ENCODE results near the gene C1orf167.

The C1orf167 gene

DNA sequence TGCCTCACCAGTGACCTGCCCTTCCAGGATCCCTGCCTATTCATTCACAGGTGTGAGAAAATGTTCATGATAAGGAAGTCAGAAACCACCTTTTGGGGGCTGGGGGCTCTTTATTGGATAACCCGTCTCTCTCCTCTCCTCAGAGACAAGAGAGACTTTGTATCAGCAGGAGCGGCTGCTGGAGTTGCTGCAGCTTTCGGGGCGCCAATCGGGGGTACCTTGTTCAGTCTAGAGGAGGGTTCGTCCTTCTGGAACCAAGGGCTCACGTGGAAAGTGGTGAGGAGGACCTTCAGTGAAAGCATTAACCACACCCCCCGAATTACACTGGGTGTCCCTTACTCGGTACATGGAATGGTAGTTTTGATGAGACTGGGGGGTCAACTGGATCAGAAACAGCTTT is 65.0 kb downstream of the C1orf167 start:
- no peak overlapping the region for H3K4me3 ChIP-seq (ENCODE audit: low read depth, low read length)
- no peak for DNase-seq (ENCODE audit: low read depth)
- TF ChIP-seq, protein P1, sequence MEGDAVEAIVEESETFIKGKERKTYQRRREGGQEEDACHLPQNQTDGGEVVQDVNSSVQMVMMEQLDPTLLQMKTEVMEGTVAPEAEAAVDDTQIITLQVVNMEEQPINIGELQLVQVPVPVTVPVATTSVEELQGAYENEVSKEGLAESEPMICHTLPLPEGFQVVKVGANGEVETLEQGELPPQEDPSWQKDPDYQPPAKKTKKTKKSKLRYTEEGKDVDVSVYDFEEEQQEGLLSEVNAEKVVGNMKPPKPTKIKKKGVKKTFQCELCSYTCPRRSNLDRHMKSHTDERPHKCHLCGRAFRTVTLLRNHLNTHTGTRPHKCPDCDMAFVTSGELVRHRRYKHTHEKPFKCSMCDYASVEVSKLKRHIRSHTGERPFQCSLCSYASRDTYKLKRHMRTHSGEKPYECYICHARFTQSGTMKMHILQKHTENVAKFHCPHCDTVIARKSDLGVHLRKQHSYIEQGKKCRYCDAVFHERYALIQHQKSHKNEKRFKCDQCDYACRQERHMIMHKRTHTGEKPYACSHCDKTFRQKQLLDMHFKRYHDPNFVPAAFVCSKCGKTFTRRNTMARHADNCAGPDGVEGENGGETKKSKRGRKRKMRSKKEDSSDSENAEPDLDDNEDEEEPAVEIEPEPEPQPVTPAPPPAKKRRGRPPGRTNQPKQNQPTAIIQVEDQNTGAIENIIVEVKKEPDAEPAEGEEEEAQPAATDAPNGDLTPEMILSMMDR (conservative IDR thresholded peaks at IDR 0.05; ENCODE audit: low read depth, low read length) = no peak

DNA sequence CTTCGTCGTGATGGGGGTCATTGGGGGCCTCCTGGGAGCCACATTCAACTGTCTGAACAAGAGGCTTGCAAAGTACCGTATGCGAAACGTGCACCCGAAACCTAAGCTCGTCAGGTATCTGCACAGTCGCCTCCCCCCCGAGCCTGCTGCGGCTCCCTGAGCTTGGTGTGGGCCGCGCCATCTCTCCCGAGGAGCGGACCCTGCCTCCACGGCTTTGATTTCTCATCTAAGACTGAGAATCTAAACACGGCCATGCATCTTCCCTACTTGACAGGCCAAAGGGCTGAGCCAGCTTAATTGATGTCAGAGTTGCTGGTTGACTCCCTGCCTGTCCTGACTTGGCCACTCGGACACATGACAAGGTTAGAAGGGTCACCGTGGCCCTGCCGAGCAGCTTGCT is 66.5 kb downstream of the C1orf167 start:
- H3K4me3 ChIP-seq (ENCODE audit: low read depth, low read length) = no peak overlapping the region
- no peak for DNase-seq (ENCODE audit: low read depth)
- TF ChIP-seq, protein P1 (conservative IDR thresholded peaks at IDR 0.05; ENCODE audit: low read depth, low read length) = no peak

DNA sequence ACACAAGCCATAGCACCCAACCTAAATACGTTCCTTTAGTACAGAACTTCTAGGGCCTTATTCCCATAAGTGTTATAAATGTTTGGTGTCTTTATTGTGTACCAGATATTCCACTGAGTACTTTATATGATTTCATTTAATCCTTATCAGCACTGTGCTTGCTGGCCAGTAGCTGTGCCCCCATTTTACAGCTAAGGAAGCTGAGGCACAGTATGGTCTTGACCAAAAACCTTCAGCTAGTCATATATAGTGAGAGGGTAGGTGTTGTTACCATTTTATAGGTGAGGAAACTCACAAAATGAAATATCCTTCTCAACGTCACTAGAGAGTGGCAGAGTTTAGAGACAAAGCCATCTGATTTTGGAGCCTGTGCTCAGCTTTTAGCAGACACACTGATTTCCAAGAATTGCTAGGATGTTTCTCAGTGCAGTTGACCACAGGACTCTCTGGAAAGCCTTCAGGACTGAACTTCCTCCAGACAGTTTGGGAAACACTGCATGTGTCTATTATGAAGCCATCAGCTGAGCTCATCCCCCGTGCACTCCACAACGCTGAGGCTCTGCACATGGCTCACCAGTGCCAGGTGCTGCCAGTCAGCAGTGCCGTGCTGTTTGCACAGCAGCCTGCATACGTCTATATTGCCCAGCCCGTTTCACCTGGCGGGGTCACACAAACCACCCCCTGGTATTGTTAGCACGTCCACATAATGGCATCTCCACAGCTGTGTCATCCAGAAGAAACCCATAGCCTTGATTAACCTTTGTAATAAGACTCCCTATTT is 70.1 kb downstream of the C1orf167 start:
- TF ChIP-seq, protein P1 (conservative IDR thresholded peaks at IDR 0.05; ENCODE audit: low read depth, low read length) = no peak
- no peak overlapping the region for H3K4me3 ChIP-seq (ENCODE audit: low read depth, low read length)
- DNase-seq (ENCODE audit: low read depth) = no peak

DNA sequence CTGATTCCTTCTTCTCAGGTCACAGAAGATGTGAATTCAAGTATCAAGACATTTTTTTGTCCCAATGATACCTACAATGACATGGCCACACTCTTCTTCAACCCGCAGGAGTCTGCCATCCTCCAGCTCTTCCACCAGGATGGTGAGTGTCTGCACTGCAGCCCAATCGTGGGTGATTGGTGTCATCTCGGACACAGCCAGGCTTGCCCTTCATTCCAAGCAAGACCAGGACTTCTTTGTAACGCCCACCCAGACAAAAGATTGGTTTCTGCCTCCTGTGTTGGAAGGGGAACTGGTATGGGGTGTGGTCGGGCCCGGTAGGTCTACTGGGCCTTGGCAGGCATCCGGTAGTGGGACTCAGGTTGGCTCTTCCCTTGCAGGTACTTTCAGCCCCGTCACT is 71.5 kb downstream of the C1orf167 start:
- DNase-seq (ENCODE audit: low read depth) = no peak
- TF ChIP-seq, protein P1 (conservative IDR thresholded peaks at IDR 0.05; ENCODE audit: low read depth, low read length) = no peak
- no peak overlapping the region for H3K4me3 ChIP-seq (ENCODE audit: low read depth, low read length)

DNA sequence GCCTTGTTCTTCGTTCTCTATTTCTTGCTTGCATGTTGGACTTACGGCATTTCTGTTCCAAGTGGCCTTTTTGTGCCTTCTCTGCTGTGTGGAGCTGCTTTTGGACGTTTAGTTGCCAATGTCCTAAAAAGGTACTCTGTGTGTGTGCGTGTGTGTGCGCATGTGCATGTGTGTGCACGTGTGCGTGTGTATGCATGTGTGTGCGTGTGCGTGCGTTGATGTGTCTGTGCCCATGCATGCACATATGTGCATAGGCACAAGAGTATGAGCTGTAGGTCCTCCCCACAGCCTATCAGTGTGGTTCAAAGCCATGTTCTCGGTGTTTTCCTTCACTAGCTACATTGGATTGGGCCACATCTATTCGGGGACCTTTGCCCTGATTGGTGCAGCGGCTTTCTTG is 71.9 kb downstream of the C1orf167 start:
- no peak overlapping the region for H3K4me3 ChIP-seq (ENCODE audit: low read depth, low read length)
- DNase-seq (ENCODE audit: low read depth) = no peak
- TF ChIP-seq, protein P1 (conservative IDR thresholded peaks at IDR 0.05; ENCODE audit: low read depth, low read length) = no peak

DNA sequence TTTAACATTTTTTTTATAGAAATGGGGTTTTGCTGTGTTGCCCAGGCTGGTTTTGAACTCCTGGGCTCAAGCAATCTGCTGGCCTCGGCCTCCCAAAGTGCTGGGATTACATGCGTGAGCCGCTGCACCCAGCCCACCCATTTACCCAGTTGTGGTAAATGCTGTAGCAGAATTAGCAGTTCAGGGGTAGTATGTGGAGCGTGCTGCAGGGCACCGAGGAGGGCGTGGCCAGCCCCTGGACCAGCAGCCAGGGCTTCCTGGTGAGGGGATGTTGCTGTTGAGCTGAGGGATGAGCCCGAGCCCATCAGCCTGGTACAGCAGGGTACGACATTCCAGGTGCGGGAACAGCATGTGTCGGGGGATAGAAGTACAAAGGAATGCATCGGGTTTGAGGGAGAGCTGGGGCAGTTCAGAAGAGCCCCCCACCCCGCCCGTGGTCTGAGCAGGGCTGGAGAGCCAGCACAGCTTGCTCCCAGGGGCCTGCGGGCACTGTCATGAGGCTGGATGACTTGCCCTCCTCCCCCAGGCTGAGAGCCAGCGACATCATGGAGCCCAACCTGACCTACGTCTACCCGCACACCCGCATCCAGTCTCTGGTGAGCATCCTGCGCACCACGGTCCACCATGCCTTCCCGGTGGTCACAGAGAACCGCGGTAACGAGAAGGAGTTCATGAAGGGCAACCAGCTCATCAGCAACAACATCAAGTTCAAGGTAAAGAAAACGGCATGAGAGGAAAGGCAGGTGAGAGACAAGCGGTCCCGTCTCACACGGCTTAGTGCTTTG is 73.6 kb downstream of the C1orf167 start:
- TF ChIP-seq, protein P1 (conservative IDR thresholded peaks at IDR 0.05; ENCODE audit: low read depth, low read length) = no peak
- no peak overlapping the region for H3K4me3 ChIP-seq (ENCODE audit: low read depth, low read length)
- DNase-seq (ENCODE audit: low read depth) = no peak
